NCI-H146 treated with DMSO at 0.1 percent for 48 hours (cell line): ENCODE data around the gene RNPEPL1.
"Not testable (repeated sequence)": the region's sequence is repeated elsewhere in the genome, so short reads cannot be mapped to it uniquely, and the experiment has no call there.

Experiments
- DNase-seq: peaks from one replicate; lab custom pipeline; 2025; ENCODE audit not compliant: unreplicated experiment; lab: John Stamatoyannopoulos, UW

The RNPEPL1 gene

GRCh38 chr2:240567872-240568677, at the start of gene RNPEPL1:
Gene RNPEPL1 (plus strand): TSS chr2:240568484. CDS start chr2:240568587, 103 bp downstream.
- no peak for DNase-seq

- no peak for DNase-seq
Observed at GRCh38 chr2:240518981-240519380, 49.3 kb upstream of the RNPEPL1 start.

- no peak for DNase-seq
Observed at GRCh38 chr2:240519396-240520129, 48.7 kb upstream of the RNPEPL1 start.

- no peak for DNase-seq
Observed at GRCh38 chr2:240520130-240520973, 47.9 kb upstream of the RNPEPL1 start.

- no peak for DNase-seq
Observed at GRCh38 chr2:240520974-240521350, 47.3 kb upstream of the RNPEPL1 start.

- not testable (repeated sequence) for DNase-seq
Observed at GRCh38 chr2:240521885-240522284, 46.4 kb upstream of the RNPEPL1 start.

GRCh38 chr2:240522406-240522805, 45.9 kb upstream of the RNPEPL1 start:
- DNase-seq, result no peak

GRCh38 chr2:240523451-240524281, 44.6 kb upstream of the RNPEPL1 start:
- DNase-seq, result no peak

- no peak for DNase-seq
Observed at GRCh38 chr2:240524963-240525718, 43.1 kb upstream of the RNPEPL1 start.

- no peak for DNase-seq
Observed at GRCh38 chr2:240525802-240526201, 42.5 kb upstream of the RNPEPL1 start.

- no peak for DNase-seq
Observed at GRCh38 chr2:240526521-240526920, 41.8 kb upstream of the RNPEPL1 start.

- DNase-seq, result no peak
Observed at GRCh38 chr2:240527153-240527750, 41.0 kb upstream of the RNPEPL1 start.

GRCh38 chr2:240528406-240529040, 39.8 kb upstream of the RNPEPL1 start:
- DNase-seq, result no peak

- DNase-seq, result no peak
Observed at GRCh38 chr2:240529344-240529999, 38.8 kb upstream of the RNPEPL1 start.

GRCh38 chr2:240530181-240530580, 38.1 kb upstream of the RNPEPL1 start:
- DNase-seq, result no peak

- no peak for DNase-seq
Observed at GRCh38 chr2:240531038-240531437, 37.2 kb upstream of the RNPEPL1 start.

GRCh38 chr2:240532031-240532775, 36.1 kb upstream of the RNPEPL1 start:
- DNase-seq, result no peak
